Cardiac muscle cell (in vitro differentiated cells and primary cell): ENCODE measurements around the gene PXYLP1. TPM values are rescaled to one million over a fixed set of nuclear protein-coding genes. Genes with fewer than 3 reads are reported as not detected.

Experiments
- DNase-seq, 2 donors: peaks; one replicate each; pipeline versions ENCODE4 v3.0.0 to v3.0.0-alpha.2; 2010 to 2017; ENCODE audit warnings: low read depth in 1 of 2, low spot score in 1 of 2
- H3K27ac ChIP-seq: fragments of 200-600 bp; sonication (generic); 2 replicates; pipeline ENCODE4 v1.5.1; 2016
- H3K27me3 ChIP-seq: fragments of 200-600 bp; sonication (generic); 2 replicates; pipeline ENCODE4 v1.6.0; 2016; ENCODE audit warnings: control low read depth
- H3K36me3 ChIP-seq: fragments of 200-600 bp; sonication (generic); 2 replicates; pipeline ENCODE4 v1.5.1; 2016; ENCODE audit warnings: control low read depth
- H3K4me1 ChIP-seq: fragments of 200-600 bp; sonication (generic); 2 replicates; pipeline ENCODE4 v1.8.1; 2017; ENCODE audit warnings: low read depth, mild to moderate bottlenecking, mixed run types
- H3K4me3 ChIP-seq: fragments of 200-600 bp; sonication (generic); 2 replicates; pipeline ENCODE4 v1.5.1; 2016; ENCODE audit warnings: mild to moderate bottlenecking
- H3K9me3 ChIP-seq: fragments of 200-600 bp; sonication (generic); 2 replicates; pipeline ENCODE4 v1.5.1; 2017; ENCODE audit warnings: low read depth, mild to moderate bottlenecking, control low read depth
- polyA plus RNA-seq: library from polyadenylated mRNA; unstranded; fragments of >200 nt; fragmentation: Nextera tagmentation; extraction: Ambion mirVana; gene quantifications from 2 replicates; pipeline ENCODE4 v1.2.1, GENCODE V29; 2016
- total RNA-seq: library from RNA; depleted of rRNA; stranded (reverse); fragments of >200 nt; gene quantifications from 2 replicates; pipeline ENCODE4 v1.2.3, GENCODE V29; 2016
- TF ChIP-seq, protein P1 (sequence below): IDR thresholded peaks from 2 replicates; pipeline ENCODE4 v1.5.1; 2012; ENCODE audit warnings: low read depth, mild to moderate bottlenecking, low read length

The PXYLP1 gene
- total and polyA plus RNA-seq, 2 experiments from 2014 or later: 11.0 to 24.3 TPM

DNA sequence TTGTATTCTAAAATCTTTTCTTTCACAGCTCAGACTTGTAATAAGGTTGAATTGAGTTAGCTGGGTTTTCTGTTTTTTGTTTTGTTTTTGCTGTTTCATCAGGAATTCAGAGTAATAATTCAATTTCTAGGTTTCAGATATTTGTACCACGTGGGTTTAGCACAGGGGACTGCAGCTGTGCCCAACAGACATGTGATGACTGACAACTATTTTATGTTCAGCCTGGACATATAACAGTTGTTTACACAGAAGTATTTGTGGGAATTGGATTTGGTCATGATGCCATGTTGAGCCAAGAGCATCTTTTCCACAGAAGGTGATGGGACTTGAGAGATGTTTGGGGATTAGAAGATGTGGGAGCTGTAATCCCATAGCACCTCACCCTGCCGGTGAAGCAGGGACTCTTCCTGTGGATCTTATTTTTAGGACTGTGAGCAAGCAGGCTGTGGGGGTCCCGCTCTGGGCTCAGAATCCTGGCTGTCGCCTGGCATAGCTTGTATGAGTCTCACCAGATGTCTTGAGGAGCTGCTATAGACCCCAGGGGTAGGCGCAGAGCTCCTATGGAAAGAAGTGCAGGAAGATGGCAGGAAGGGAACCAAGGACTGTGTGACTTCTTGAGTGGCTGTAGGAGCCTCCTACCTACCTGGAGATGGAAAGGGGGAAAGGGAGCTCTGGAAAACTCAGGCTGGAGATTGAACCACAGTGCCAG is 23.7 kb downstream of the PXYLP1 start:
- no peak overlapping the region for H3K27ac ChIP-seq

DNA sequence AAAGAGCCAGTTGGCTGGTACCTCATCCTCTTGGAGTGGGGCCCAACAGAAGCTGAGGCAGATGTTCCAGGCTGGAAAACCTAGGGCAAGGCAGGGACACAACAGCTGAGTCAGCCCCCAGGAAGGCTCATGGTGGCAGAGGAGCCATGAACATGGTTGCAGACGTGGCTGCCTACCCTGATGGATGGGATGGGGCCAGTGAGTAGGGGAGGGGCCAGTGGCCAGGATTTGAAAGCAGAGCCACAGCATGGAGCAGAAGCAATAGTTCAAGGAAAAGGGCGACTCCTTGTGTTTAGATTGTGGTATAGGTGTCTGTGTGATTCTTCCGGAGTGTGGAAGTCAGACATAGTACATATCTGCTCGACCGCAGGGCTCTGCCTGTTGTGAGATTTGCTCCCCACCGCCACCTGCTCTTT is 24.2 kb downstream of the PXYLP1 start:
- Histone ChIP-seq H3K27ac (no peak overlapping the region), H3K36me3 (no peaks in the 10 kb centered on the region), H3K9me3 (no peaks in the 10 kb centered on the region), H3K4me1 (peaks cover 14% of the 10 kb centered on the region), H3K27me3 (no peaks in the 10 kb centered on the region), H3K4me3 (no peak overlapping the region)
- TF ChIP-seq, protein P1, sequence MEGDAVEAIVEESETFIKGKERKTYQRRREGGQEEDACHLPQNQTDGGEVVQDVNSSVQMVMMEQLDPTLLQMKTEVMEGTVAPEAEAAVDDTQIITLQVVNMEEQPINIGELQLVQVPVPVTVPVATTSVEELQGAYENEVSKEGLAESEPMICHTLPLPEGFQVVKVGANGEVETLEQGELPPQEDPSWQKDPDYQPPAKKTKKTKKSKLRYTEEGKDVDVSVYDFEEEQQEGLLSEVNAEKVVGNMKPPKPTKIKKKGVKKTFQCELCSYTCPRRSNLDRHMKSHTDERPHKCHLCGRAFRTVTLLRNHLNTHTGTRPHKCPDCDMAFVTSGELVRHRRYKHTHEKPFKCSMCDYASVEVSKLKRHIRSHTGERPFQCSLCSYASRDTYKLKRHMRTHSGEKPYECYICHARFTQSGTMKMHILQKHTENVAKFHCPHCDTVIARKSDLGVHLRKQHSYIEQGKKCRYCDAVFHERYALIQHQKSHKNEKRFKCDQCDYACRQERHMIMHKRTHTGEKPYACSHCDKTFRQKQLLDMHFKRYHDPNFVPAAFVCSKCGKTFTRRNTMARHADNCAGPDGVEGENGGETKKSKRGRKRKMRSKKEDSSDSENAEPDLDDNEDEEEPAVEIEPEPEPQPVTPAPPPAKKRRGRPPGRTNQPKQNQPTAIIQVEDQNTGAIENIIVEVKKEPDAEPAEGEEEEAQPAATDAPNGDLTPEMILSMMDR: peak; percentile 36
- DNase-seq: peak; percentile 29 to 44

More for the DNA sequence above, 23.7 kb downstream of the PXYLP1 start:
- Histone ChIP-seq H3K4me1 (peaks cover 10% of the 10 kb centered on the region), H3K9me3 (no peaks in the 10 kb centered on the region), H3K4me3 (no peak overlapping the region), H3K27me3 (no peaks in the 10 kb centered on the region), H3K36me3 (no peaks in the 10 kb centered on the region)
- TF ChIP-seq, protein P1: no peak
- no peak for DNase-seq

GRCh38 chr3:141256820-141257219 is 25.2 kb downstream of the PXYLP1 start:
- no peak overlapping the region for H3K4me3 ChIP-seq
- no peaks in the 10 kb centered on the region for H3K27me3 ChIP-seq
- TF ChIP-seq, protein P1: no peak
- no peaks in the 10 kb centered on the region for H3K36me3 ChIP-seq
- DNase-seq: no peak
- H3K9me3 ChIP-seq: no peaks in the 10 kb centered on the region
- no peak overlapping the region for H3K27ac ChIP-seq
- H3K4me1 ChIP-seq: peaks cover 14% of the 10 kb centered on the region

- Histone ChIP-seq H3K9me3 (no peaks in the 10 kb centered on the region), H3K27me3 (no peaks in the 10 kb centered on the region), H3K4me3 (no peak overlapping the region), H3K36me3 (no peaks in the 10 kb centered on the region), H3K4me1 (peaks cover 14% of the 10 kb centered on the region), H3K27ac (no peak overlapping the region)
- TF ChIP-seq, protein P1: no peak
- DNase-seq: no peak
Measured at GRCh38 chr3:141257961-141258360, 26.3 kb downstream of the PXYLP1 start.

DNA sequence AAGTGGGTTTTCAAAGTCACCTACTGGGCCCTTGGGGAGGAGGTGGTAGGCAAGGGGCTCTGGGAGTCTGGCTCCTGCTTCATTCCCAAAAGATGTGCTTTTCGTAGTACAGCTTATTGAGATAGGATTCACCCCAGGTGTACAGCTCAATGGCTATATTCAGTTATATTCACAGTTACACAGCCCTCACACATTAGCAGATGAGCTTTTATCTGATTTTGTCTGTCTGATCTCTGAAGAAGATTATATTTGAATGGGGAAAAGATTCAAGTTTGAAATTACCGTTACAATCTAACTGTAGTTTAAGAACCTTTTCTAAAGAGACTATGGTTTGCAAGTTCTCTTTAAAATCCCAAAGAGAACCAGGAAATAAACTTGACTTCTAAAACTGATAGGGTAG is 27.3 kb downstream of the PXYLP1 start:
- H3K4me1 ChIP-seq: peaks cover 14% of the 10 kb centered on the region

More for the DNA sequence above, 27.3 kb downstream of the PXYLP1 start:
- H3K9me3 ChIP-seq: no peaks in the 10 kb centered on the region
- H3K27me3 ChIP-seq: no peaks in the 10 kb centered on the region
- H3K27ac ChIP-seq: no peak overlapping the region
- H3K4me3 ChIP-seq: no peak overlapping the region
- TF ChIP-seq, protein P1: no peak
- DNase-seq: no peak
- H3K36me3 ChIP-seq: no peaks in the 10 kb centered on the region
